Head of caudate nucleus (tissue), 42 donors: ENCODE results near the gene EXPH5.
A peak's percentile ranks its signal among the peaks of the same experiment; 100 is the strongest.
"Not testable (repeated sequence)": the region's sequence is repeated elsewhere in the genome, so short reads cannot be mapped to it uniquely, and the experiment has no call there.

Source experiments
- DNase-seq, 42 donors: peaks; one replicate each; pipeline versions ENCODE4 v3.0.0 to v3.0.0-alpha.2; 2020 to 2021; ENCODE audit warnings: mixed read lengths in 7 of 42
- intact Hi-C: fragments of 100-400 bp; cut with DNase I; formaldehyde crosslinking; loops from one replicate; pipeline ENCODE4 v1.15.0; 2022

Gene EXPH5, protein sequence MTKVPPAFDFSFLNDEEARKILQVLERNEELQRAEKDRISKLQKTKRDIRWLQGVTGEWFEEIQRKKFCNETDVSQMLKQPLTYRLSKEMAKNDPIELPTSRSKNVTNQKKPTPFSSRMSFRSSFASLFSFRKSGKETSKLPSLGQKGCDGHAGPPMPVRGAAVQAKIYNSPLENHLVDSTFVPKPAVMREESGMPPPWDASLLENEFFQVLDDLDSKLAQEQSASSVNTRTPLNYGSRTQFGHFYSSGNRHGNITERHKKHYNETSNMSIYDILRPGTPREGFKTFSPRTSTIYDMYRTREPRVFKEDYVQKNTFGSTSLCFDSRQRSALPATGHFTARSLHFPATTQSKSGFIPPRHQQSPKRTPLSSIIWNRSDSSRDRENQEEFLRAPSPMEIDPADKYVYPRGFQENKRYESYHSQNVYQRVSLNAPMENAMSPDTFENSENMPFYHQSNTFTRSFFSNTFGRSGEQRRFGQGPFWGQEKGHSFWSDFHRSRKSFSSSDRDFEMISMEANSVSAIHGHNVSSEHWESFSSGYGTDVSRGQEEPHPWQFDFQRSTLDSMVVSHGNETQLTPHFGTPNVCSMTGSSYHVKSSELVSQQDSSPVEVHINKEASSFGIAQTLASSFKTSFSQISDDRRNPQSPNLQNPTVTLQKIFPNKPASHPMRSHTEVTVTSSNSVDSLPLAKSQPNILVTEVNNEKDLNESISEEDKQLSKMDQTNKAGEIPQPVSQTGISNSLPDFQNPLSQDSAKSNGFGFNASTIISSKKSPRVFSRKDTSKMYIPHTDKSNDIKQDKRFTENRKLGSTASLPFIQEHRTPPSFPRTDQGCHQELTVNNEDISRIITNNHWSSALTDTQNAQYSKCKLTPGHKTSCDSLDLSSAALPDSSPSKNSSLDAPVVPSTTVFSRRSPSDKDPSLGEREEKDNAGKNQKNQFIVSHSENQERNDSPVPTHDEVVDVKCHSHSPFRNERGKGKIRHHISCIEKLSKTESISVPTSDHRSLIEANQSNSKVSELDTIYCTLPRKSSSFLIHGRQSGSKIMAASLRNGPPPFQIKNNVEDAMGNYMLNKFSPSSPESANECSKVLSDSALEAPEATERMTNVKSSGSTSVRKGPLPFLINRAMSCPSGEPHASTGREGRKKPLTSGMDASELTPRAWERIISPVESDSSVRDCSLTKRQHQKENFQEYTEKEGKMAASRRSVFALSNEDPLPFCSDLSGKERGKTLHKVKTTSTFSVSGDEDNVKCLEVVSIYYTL (N-terminal part only)

DNA sequence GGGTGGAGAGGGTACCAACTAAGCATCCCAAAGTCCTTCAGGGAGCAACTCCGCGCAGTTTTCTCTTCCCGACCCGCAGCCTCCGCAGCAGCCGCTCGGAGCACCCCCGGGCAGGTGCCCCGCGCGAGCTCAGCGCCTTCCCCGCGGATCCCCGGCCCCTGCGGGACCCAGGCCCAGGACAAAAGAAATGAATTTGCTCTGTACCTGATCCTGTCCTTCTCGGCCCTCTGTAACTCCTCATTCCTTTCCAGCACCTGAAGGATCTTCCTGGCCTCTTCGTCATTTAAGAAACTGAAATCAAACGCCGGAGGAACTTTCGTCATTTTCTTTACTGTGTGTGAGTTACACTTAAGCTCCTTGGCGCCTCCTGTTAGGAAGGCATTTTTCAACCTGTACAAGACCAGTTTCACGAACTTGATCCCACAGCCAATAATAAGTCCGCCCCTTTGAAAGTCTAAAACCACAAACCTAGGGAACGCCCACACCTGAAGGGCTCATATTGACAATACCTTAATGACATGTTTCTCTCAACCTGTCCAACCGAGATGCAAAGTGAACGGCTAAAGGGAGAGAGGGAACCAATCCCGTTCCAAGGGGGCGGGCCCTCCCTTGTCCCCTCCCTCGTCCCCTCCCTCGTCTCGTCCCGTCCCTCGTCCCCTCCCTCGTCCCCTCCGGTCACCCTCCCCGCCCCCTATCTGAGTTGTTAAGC, at the start of gene EXPH5:
Gene EXPH5, minus strand, starts transcription at position 555 of the 709 bp plus-strand sequence. Its CDS starts 232 bp downstream, at position 323.
- intact Hi-C loops = no loop called here
- DNase-seq = peak; percentile 56 to 95 (median 82)

DNA sequence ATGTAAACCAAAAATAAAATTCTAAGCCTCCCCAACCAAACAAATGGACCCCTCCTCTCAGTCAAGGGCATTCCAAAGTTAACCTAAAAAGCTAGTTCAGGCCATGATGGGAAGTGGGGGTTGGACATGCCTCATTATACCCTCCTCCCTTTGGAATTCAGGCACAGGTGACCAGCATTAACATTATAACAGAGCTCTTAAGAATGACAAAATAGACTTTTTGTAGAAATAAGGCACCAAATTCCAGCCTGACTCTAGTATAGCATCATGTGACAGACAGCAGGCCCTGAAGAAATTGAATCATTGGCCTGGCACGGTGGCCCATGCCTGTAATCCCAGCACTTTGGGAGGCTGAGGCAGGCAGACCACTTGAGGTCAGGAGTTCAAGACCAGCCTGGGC, 48.2 kb upstream of the EXPH5 start:
- intact Hi-C loops, DNase-seq: not testable (repeated sequence)

DNA sequence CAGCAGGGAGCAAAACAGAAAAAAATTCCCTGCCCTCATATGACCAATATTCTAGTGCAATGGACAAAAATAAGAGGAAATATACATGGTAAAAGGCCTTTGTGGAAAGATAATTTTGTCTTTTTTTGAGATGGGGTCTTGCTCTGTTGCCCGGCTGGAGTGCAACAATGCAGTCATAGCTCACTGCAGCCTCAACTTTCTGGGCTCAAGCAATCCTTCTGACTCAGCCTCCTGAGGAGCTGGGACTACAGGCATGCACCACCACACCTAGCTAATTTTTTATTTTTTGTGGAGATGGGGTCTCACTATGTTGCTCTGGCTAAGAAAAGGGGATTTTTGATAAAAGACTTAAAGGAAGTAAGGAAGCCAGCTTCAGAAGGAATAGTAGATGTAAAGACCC, 45.6 kb upstream of the EXPH5 start:
- no peak for DNase-seq
- intact Hi-C loops = no loop called here

DNA sequence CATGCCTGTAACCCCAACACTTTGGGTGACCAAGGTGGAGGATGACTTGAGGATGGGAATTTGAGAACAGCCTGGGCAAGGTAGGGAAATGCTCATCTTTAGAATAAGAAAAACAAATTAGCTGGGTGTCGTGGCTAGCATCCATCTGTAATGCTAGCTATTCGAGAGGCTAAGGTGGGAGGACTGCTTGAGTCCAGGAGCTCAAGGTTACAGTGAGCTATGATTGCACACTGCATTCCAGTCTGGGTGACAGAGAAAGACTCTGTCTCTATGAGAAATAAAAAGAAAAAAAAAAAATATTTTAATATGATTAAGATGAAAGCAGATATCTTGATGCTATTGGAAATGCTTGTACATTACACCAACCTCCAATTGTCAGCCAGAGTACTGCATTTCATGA, 42.7 kb upstream of the EXPH5 start:
- DNase-seq = no peak
- intact Hi-C loops = no loop called here

DNA sequence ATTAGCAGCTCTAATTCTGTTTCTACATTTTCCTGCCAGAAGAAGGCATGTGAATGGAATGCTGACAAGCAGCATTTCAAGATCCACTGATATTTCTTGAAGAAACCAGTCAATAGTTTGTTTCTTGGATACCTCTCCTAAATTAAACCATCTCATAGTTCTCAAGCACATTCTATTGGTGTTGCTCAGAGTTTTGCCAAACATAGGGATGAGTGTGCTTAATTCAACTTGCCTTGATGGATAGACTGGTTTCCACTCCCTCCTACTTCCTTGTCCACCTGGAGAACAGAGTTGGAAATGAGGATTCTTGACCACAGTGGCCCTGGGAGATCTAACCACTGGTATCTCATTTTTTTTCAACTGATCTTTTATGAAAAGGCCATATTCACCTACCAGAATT, 41.5 kb upstream of the EXPH5 start:
- DNase-seq = no peak
- intact Hi-C loops = no loop called here

DNA sequence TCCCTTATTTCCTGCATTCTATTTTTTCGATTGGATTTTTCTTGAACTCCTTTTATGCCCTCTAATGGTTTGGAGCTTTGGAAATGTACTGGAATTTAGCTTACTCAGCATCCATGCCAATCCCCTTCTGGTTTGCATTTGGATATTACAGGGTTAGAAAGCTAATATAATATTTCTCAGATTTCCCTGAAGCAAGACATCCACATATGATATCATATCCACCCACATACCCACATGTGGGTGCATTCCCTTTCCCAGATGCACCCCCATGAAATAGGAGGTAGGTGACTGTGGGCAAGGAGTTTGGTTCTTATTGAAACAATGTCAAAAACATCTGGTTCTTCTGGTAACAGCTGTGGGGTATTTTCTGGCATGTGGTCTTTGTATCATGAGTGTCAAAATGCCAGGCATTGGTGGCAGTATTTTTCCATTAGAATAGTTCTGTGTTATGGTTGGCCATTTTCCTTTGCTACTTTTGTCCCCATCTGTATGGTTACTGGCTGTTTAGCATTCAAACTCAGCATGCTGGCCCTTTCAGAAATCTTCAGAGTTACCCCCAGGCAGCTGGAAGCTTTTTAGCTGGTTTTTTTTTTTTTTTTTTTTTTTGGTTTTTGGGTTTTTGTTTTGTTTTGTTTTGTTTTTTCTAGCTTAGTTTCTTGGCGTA, 38.6 kb upstream of the EXPH5 start:
- peak in 3 of 42 donors; percentile 7 to 41 (median 9) for DNase-seq
- intact Hi-C loops = no loop called here

DNA sequence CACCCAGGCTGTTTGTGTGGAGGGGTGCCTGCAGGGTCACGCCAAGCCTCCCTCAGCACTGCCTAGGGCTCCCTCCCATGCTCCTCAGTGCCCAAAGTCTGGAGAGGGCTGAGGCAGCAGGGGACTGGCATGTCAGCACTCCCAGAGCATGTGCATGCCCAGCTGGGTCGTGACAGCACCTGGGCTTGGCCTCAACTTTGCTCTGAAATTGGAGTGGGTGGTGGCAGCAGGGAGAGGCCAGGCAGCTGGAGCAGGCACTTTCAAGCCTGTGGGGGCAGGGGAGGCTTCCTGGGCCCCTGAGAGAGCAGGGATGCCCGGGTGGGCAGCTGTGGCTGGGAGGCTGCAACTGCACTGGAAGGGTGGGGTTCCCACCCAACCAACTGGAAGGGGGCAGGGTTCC, 35.7 kb upstream of the EXPH5 start:
- intact Hi-C loops = no loop called here
- no peak for DNase-seq

DNA sequence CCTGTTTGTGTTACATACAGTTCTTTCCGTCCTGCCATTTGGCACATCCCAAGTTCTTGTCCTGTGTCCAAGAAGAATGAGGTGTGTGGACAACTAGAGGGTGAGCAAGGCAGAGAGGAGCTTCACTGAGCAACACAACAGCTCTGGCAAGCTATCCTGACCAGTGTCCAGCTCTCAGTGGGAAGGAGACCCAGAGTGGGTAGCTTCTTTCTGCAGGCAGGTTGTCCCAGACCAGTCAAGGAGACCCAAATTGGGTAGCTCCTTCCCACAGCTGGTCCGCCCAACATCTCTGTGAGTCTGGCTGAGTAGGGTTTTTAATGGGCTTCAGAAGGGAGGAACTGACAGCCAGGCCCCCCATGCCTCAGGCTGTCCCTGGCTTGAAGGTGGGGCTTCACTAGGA, 35.2 kb upstream of the EXPH5 start:
- intact Hi-C loops = no loop called here

DNA sequence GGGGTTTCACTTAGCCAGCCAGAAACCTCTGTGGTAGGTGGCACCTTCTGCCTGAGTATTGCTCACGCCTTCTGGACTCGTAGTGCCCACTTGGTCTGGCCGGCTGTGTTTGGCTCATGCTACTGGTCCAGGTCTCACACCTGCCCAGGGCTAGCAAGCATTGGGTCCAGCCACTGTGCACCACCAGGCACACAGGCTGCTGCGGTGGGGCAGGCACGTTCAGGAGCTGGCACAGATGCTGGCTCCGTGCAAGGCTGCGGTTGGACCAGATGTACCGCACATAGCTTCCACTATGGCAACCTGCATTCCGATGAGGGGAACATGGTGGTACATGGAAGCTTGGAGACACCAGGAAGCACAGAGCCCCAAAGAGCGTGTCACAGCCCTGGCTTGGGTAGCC, 34.8 kb upstream of the EXPH5 start:
- intact Hi-C loops = no loop called here

More for the DNA sequence above, 35.2 kb upstream of the EXPH5 start:
- DNase-seq = no peak

DNA sequence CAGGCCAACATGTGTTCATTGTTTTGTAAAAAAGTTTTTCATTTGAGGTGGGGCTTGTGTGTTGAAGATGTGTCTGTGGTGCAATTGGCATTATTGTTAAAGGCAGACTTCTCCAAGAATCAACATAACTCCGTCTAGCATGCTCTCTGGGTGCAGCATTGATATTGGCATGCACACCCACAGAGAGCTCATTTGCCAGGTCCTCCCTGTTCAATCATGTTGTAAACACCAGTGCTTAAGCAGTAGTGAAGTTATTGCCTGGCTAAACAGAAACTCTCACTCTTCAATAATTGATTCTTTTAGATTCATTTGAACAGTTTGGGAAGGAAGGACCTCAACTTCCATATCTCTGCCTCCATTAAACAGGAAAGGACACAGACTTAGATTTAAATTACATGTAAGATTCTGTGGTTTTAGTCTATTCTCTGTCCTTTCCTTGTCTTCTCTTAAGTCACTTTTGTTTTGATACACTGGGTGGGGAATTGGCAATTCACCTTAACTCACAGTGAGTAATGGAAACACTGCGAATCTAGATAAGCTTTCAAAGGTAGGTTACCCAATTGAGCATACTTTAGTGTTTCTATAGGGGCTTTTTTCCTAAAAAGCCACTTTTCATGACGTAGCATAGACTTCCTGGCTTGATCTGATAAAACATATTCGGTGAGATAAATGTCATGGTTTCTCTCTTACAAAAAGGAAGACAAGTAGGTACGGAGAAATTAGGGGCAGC, 30.8 kb upstream of the EXPH5 start:
- no peak for DNase-seq
- intact Hi-C loops = no loop called here

More for the DNA sequence above, 34.8 kb upstream of the EXPH5 start:
- DNase-seq = no peak

DNA sequence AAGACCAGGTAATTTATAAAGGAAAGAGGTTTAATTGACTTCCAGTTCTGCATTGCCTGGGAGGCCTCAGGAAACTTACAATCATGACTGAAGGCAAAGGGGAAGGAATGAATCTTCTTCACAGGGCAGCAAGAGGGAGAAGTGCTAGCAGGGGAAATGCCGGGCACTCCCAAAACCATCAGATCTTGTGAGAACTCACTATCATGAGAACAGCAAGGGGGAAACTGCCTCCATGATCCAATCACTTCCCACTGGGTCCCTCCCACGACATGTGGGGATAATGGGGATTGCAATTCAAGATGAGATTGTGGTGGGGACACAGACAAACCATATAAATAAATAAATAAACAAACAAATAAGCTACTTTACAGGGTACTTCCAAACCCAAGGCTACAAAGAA, 28.8 kb upstream of the EXPH5 start:
- no peak for DNase-seq
- intact Hi-C loops = no loop called here

DNA sequence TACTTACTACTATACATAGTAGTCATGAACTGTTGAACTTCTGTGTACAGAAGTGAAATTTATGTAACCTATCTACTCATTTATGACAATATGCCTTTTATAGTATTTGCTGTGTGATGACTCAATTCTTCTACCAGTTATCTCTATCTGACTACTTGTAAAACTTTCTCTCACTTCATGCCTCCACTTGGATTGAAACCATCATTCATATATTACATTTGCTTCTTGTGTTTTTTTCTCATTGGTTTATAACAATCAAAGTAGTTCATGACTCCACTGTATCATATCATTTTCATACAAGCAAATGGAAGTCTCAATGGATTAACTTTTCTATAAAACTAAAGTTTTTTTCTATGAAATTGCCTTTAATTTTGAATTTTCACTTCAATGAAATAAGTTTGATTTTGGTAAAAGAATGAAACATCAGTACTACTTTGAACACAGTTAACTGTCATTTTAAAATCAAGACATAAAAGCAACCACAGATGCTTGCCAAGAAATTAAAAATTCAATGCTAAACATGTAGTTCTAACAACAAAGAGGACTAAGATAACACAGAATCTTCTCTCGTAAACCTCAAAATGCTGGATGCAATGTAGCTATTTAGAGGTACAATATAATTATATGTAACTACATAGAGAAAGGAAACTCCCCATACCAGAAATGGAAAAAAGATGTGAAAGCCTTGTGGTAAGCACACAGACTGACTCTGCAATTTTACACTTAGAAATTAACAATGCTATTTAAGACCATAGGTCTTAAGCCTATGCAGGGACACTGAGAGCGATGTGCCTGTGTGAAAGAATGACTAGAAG, 27.6 kb upstream of the EXPH5 start:
- DNase-seq = no peak

DNA sequence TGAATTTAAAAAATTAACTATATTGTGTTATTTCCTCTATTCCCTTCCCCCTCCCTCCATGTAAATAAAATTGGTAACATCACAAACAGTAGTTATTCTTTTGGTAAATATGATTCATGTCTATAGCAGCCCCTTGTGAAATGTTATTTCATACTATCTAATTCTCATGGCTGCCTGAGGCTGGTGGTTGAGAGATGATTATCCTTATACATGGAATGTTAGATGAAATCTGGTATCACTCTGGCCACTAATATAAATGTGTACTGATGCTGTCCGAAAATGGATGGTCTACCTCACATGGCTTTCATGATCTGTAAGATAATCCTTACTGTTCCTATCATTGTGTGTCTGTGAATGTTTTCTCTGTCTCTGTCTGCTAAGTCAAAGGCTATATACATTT, 25.0 kb upstream of the EXPH5 start:
- no peak for DNase-seq
- intact Hi-C loops = no loop called here

More for the DNA sequence above, 27.6 kb upstream of the EXPH5 start:
- intact Hi-C loops = no loop called here

DNA sequence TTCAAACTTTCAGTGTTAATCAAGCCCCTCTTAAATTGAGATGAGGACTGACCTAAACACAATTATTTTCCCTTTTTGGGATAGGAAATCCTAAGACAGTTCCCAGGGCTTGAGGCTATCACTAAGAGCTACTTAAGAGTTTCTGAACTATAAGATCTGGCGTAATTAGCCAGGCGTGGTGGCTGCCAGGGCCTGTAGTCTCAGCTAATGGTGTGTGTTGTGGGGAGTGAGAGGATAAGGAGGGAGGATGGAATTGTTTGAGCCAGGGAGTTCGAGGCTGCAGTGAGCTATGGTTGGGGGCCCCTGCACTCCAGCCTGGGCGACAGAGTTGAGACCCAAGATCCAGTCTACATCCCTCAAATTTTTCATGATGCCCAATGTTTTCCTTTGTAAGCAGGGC, 23.5 kb upstream of the EXPH5 start:
- no peak for DNase-seq
- intact Hi-C loops = no loop called here

DNA sequence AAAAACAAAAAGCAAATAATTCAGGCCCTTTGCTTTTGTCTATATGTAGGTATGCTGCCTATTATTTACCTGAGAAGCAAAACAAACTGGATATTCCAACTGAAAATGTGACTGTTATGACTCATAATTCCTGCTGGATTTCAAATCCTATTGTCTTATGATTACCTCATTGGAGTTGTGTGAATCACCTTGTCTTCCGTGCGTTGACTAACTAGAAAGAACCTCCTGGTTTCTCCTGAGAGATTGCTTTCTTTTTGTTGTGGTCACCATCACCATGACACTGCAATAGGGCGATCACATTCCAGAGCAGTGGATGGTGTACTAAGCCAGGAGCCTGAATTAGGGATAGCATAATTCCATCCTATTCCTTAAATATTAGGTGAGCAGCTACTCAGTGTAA, 23.0 kb upstream of the EXPH5 start:
- DNase-seq = no peak

DNA sequence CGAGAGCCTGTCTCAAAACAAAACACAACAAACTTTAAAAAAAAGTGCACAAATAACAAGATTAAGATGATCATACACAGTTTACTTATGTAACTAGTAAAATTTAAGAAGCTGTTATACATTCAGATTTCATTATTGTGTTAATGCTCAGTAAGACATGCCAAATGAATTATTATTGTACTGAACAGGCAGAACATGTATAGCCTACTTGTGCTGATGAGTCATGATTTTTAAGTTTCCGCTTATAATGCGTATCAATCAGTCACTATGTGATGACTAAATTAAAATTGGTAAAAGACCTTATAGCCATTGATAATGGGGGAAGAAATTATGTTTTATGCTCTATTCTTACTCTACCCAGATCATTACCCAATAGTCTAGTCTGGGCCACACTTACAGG, 20.5 kb upstream of the EXPH5 start:
- intact Hi-C loops = no loop called here
- DNase-seq = no peak

More for the DNA sequence above, 23.0 kb upstream of the EXPH5 start:
- intact Hi-C loops = no loop called here

DNA sequence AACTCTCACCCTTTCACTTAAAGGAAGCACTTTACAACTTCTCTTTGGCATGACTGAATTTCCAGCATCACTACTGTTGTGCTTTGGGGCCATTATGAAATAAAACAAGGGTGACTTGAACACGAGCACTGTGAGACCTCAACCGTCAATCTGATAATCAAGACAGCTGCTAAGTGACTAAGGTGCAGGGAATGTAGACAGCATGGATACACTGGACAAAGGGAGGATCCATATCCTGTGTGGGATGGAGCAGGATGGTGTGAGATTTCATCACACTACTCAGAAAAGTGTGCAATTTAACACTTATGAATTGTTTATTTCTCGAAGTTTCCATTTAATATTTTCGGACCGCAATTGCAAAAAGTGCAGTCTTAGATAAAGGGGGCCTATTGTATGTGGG, 16.1 kb upstream of the EXPH5 start:
- intact Hi-C loops = no loop called here
- no peak for DNase-seq
